Caco-2 (cell line): ENCODE data around the gene DCAF7. TPM values are rescaled to one million over a fixed set of nuclear protein-coding genes. Genes with fewer than 3 reads are reported as not detected.

ENCODE experiments used
- BruUV-seq: library from RNA; stranded (reverse); fragments of 400-500 nt; replicated peaks from 2 replicates; lab custom pipeline; 2021; lab: Mats Ljungman, UMichigan
- CTCF ChIA-PET: fragments of 300-600 bp; sonication (Branson Sonifier 250); formaldehyde crosslinking; loops from one replicate; lab custom pipeline; 2022; ENCODE audit warnings: antibody characterized with exemption; lab: Charles Lee
- POLR2A ChIA-PET: fragments of 300-600 bp; sonication (Branson Sonifier 250); formaldehyde crosslinking; loops from one replicate; lab custom pipeline; 2022; ENCODE audit warnings: antibody characterized with exemption; lab: Charles Lee
- DNase-seq, 2 experiments: peaks; one replicate each; pipeline versions ENCODE4 v3.0.0 to v3.0.0-alpha.2; 2020 to 2022
- H3K27me3 ChIP-seq: replicated peaks from 2 replicates; pipeline ENCODE4 v1.6.0; 2011; ENCODE audit warnings: low read length; ENCODE audit not compliant: control insufficient read depth, insufficient read depth
- H3K36me3 ChIP-seq: 2 replicates; pipeline ENCODE4 v1.5.1; 2011; ENCODE audit warnings: low read length; ENCODE audit not compliant: control insufficient read depth, insufficient read depth
- H3K4me1 ChIP-seq: fragments of 250-450 bp; sonication (Bioruptor Pico); 2 replicates; pipeline ENCODE4 v1.5.1; 2020; ENCODE audit warnings: mild to moderate bottlenecking
- H3K4me3 ChIP-seq: 2 replicates; pipeline ENCODE4 v1.5.1; 2011; ENCODE audit warnings: low read depth, mild to moderate bottlenecking, control low read depth, low read length
- H3K9me3 ChIP-seq: fragments of 250-450 bp; sonication (Bioruptor Pico); 2 replicates; pipeline ENCODE4 v1.5.1; 2020; ENCODE audit warnings: mild to moderate bottlenecking, moderate library complexity
- H3K27ac Mint-ChIP-seq: one replicate; pipeline ENCODE4 v1.8.0; 2022; ENCODE audit warnings: mixed read lengths; ENCODE audit not compliant: unreplicated experiment
- H3K27me3 Mint-ChIP-seq: one replicate; pipeline ENCODE4 v1.8.0; 2022; ENCODE audit warnings: mixed read lengths; ENCODE audit not compliant: insufficient read depth, unreplicated experiment
- H3K36me3 Mint-ChIP-seq: one replicate; pipeline ENCODE4 v1.8.0; 2022; ENCODE audit warnings: mild to moderate bottlenecking, mixed read lengths; ENCODE audit not compliant: insufficient read depth, unreplicated experiment
- H3K4me1 Mint-ChIP-seq: one replicate; pipeline ENCODE4 v1.8.0; 2022; ENCODE audit warnings: low read depth, mixed read lengths; ENCODE audit not compliant: unreplicated experiment
- H3K4me3 Mint-ChIP-seq: one replicate; pipeline ENCODE4 v1.8.0; 2022; ENCODE audit warnings: mild to moderate bottlenecking, moderate library complexity, mixed read lengths; ENCODE audit not compliant: unreplicated experiment
- H3K9me3 Mint-ChIP-seq: one replicate; pipeline ENCODE4 v1.8.0; 2022; ENCODE audit warnings: mixed read lengths; ENCODE audit not compliant: unreplicated experiment
- intact Hi-C: fragments of 100-400 bp; cut with micrococcal nuclease; formaldehyde crosslinking; loops from one replicate; pipeline ENCODE4 v1.10.0; 2022; ENCODE audit not compliant: unreplicated experiment
- total RNA-seq: library from RNA; stranded (reverse); gene quantifications from 2 replicates; pipeline ENCODE4 v1.2.3, GENCODE V29; 2022
- TF ChIP-seq, protein P1 (sequence below), 2 experiments: fragments of 200-600 bp in 1 of 2; IDR thresholded peaks; 1 replicate in 1 of 2; 2 replicates in 1 of 2; pipeline versions ENCODE4 v1.5.1 to v1.8.0; 2011 to 2022; ENCODE audit warnings: antibody characterized with exemption in 1 of 2, control low read depth in 1 of 2, inconsistent platforms in 1 of 2, low read depth in 1 of 2, low read length in 1 of 2, mild to moderate bottlenecking in 1 of 2, moderate library complexity in 1 of 2; ENCODE audit not compliant: insufficient read depth in 1 of 2, severe bottlenecking in 1 of 2, unreplicated experiment in 1 of 2

DCAF7 gene
- total RNA-seq, 1 experiment from 2014 or later, result 94.5 TPM

DNA sequence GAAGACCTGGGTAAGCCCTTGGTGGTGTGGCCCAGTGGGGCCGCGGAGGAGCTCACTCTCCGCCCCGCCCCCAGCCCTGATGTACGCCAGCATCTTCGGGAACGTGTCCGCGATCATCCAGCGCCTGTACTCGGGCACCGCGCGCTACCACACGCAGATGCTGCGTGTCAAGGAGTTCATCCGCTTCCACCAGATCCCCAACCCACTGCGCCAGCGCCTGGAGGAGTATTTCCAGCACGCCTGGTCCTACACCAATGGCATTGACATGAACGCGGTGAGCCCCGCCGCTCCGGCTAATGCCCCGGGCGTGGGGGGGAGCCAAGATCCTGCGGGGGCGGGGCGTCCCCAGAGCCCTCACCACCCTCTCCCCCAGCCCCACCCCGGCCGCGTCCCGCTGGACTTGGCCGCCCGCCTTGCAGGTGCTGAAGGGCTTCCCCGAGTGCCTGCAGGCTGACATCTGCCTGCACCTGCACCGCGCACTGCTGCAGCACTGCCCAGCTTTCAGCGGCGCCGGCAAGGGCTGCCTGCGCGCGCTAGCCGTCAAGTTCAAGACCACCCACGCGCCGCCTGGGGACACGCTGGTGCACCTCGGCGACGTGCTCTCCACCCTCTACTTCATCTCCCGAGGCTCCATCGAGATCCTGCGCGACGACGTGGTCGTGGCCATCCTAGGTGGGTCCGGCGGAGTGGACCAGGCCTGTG, 12.1 kb upstream of the DCAF7 start:
- Mint-ChIP-seq H3K27ac (no peak overlapping the region), H3K4me3 (no peak overlapping the region), H3K36me3 (no peaks in the 10 kb centered on the region), H3K27me3 (peaks cover 16% of the 10 kb centered on the region), H3K4me1 (no peaks in the 10 kb centered on the region), H3K9me3 (no peaks in the 10 kb centered on the region)
- no peak for DNase-seq
- Histone ChIP-seq H3K4me1 (no peaks in the 10 kb centered on the region), H3K4me3 (no peak overlapping the region), H3K9me3 (no peaks in the 10 kb centered on the region), H3K27me3 (no peaks in the 10 kb centered on the region; the same call in 1 of the 2 replicates), H3K36me3 (no peaks in the 10 kb centered on the region)
- BruUV-seq, result no TSS peak
- POLR2A ChIA-PET, result no interaction called here
- TF ChIP-seq, protein P1, sequence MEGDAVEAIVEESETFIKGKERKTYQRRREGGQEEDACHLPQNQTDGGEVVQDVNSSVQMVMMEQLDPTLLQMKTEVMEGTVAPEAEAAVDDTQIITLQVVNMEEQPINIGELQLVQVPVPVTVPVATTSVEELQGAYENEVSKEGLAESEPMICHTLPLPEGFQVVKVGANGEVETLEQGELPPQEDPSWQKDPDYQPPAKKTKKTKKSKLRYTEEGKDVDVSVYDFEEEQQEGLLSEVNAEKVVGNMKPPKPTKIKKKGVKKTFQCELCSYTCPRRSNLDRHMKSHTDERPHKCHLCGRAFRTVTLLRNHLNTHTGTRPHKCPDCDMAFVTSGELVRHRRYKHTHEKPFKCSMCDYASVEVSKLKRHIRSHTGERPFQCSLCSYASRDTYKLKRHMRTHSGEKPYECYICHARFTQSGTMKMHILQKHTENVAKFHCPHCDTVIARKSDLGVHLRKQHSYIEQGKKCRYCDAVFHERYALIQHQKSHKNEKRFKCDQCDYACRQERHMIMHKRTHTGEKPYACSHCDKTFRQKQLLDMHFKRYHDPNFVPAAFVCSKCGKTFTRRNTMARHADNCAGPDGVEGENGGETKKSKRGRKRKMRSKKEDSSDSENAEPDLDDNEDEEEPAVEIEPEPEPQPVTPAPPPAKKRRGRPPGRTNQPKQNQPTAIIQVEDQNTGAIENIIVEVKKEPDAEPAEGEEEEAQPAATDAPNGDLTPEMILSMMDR (IDR thresholded peaks at IDR 0.05; ENCODE audit: insufficient read depth in 1 of 2, low read depth in 1 of 2, low read length in 1 of 2, severe bottlenecking in 1 of 2, unreplicated experiment in 1 of 2), result no peak
- intact Hi-C loops, result no loop called here
- CTCF ChIA-PET, result no interaction called here

DNA sequence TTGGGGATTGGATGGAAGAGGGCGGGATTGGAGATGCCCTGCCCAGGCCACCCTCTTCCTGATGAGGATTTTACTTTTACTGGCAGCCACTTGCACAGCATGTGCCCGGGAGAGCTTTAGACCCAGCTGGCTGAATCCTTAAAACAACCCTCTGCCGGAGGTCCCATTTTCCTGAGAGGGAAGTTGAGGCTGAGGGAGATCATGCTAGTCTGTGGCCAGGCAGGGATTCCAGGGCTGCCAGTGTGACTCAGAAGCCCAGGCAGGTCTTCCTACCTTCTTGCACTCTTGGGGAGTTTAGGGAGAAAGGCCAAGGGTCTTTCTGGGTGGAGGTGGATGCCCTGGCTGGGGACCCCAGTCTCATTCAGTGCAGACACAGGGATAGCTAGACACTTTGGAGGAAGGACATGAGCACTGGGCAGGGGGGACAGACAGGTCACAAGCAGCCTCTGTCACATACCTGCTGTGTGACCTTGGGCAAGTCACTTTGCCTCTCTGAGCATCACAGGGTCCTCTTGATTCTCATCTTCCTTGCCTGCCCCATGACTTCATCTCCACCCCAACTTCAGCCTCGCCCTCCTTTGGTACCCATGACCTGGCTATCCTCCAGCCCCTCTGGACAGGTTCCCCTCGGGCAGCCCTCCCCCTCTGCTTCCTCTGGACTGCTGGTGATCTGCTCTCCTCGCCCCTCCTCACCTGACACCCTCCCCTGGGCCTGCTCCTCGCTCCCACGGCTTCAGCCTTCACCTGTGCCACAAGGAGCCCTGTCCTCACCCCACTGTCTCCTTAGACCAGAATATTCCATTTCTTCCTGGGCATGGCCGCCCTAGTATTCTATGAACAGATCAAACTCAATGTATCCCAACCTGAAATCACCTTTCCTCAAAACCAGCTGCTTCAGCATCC, 11.3 kb upstream of the DCAF7 start:
- ChIA-PET POLR2A (no interaction called here), CTCF (no interaction called here)

DNA sequence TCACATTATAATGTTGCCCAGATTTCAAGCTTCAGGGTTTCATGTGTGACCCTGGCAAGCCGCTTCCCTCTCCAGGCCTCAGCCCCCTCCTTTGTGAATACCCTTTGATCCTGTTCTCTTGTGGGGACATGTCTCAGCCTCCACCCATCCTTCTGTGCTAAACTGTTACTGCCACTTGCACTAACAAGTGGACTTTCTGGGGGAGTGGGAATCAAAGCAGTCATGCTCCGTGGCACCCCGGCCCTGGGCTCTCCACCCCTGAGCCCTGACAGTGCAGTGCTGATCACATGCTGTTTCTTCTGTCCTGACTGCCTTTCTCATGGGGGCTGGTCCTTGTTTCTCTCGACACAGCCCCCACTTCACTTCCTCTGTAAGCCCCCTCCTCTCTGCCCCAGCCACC, 9.7 kb upstream of the DCAF7 start:
- BruUV-seq, result no TSS peak
- H3K27ac Mint-ChIP-seq, result no peak overlapping the region

More for the DNA sequence above, 11.3 kb upstream of the DCAF7 start:
- no peaks in the 10 kb centered on the region for H3K4me1 ChIP-seq
- H3K36me3 Mint-ChIP-seq, result no peaks in the 10 kb centered on the region
- no peak overlapping the region for H3K4me3 ChIP-seq
- no peaks in the 10 kb centered on the region for H3K9me3 ChIP-seq
- TF ChIP-seq, protein P1 (IDR thresholded peaks at IDR 0.05; ENCODE audit: insufficient read depth in 1 of 2, low read depth in 1 of 2, low read length in 1 of 2, severe bottlenecking in 1 of 2, unreplicated experiment in 1 of 2), result no peak
- no peaks in the 10 kb centered on the region for H3K4me1 Mint-ChIP-seq
- intact Hi-C loops, result no loop called here
- H3K27ac Mint-ChIP-seq, result no peak overlapping the region
- no peak overlapping the region for H3K4me3 Mint-ChIP-seq
- H3K9me3 Mint-ChIP-seq, result no peaks in the 10 kb centered on the region
- H3K36me3 ChIP-seq, result no peaks in the 10 kb centered on the region
- no peaks in the 10 kb centered on the region; the same call in 1 of the 2 replicates for H3K27me3 ChIP-seq
- no TSS peak for BruUV-seq
- peaks cover 16% of the 10 kb centered on the region for H3K27me3 Mint-ChIP-seq
- no peak for DNase-seq

More for the DNA sequence above, 9.7 kb upstream of the DCAF7 start:
- Histone ChIP-seq H3K9me3 (no peaks in the 10 kb centered on the region), H3K27me3 (no peaks in the 10 kb centered on the region; the same call in 1 of the 2 replicates), H3K4me1 (no peaks in the 10 kb centered on the region), H3K36me3 (no peaks in the 10 kb centered on the region), H3K4me3 (no peak overlapping the region)
- TF ChIP-seq, protein P1 (IDR thresholded peaks at IDR 0.05; ENCODE audit: insufficient read depth in 1 of 2, low read depth in 1 of 2, low read length in 1 of 2, severe bottlenecking in 1 of 2, unreplicated experiment in 1 of 2), result no peak
- Mint-ChIP-seq H3K4me1 (no peaks in the 10 kb centered on the region), H3K4me3 (no peak overlapping the region), H3K27me3 (peaks cover 8% of the 10 kb centered on the region), H3K36me3 (no peaks in the 10 kb centered on the region), H3K9me3 (no peaks in the 10 kb centered on the region)
- no peak for DNase-seq
- ChIA-PET POLR2A (no interaction called here), CTCF (no interaction called here)
- intact Hi-C loops, result no loop called here
